Melanocyte of skin (primary cell): ENCODE results near the gene SLC9A2. TPM values are rescaled to one million over a fixed set of nuclear protein-coding genes. Genes with fewer than 3 reads are reported as not detected.

Experiments
- total RNA-seq, 2 donors: library from RNA; depleted of rRNA; stranded (reverse); fragments of >200 nt; gene quantifications; 2 replicates each; pipeline ENCODE4 v1.2.3, GENCODE V29; 2012

The SLC9A2 gene
- total RNA-seq, result not detected

GRCh38 chr2:102619414-102620319 lies at the start of gene SLC9A2:
Gene SLC9A2, plus strand, starts transcription at chr2:102619553. Its CDS starts 296 bp downstream, at chr2:102619849.

Other genes starting within 250 kb of the SLC9A2 start
- not detected for gene IL18RAP, start 196.4 kb upstream of the SLC9A2 start, total RNA-seq
- gene SLC9A4, start 146.3 kb upstream of the SLC9A2 start, total RNA-seq, result not detected
- gene TMEM182, start 142.5 kb downstream of the SLC9A2 start, total RNA-seq, result 1 to 10 TPM; 1.7 to 2.1 TPM